ENCODE results near the gene MYORG.

MYORG gene

DNA sequence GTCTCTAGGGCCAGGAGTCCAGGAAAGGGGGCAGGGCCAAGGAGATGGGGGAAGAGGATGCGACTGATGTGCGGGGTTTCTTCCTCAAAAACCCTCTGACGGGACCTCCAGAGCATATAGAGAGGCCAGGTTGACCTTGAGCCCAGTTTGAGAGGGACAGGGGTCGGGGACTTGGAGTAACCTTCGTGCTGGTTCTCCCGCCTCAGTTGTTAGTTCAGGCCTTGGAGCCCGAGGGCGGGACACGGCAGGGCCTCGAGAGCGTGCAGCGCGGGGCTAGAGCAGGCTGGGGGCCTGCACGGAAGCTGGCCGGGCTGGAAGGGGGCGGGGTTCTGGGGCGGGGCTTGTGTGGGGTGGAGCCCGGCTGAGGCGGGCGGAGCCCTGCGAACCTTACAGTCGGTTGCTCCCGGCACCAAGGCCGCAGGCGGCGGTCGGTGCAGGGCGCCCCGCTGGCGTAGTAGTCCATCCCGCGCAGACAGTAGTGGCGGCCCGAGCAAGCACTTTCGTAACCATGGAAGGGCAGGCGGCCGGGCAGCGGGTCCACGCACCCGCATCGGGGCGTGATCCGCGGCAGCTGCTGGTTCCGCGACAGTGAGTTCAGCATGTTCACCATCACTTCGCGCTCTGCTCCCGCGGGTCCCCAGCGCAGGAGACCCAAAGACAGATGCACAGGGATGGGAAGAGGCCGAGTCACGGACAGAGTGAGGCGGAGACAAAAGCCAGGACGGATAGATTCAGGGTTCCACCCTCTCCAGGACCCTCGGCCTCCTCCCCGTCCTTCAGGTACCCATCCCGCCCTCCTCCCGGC, 4.0 kb upstream of the MYORG start:
- DNase-seq (ENCODE audit: low read depth): peak; percentile 73
- H3K4me3 ChIP-seq (replicated peaks; ENCODE audit: low read depth, low read length): peak overlapping the region; percentile 54
- TF ChIP-seq, protein P1, sequence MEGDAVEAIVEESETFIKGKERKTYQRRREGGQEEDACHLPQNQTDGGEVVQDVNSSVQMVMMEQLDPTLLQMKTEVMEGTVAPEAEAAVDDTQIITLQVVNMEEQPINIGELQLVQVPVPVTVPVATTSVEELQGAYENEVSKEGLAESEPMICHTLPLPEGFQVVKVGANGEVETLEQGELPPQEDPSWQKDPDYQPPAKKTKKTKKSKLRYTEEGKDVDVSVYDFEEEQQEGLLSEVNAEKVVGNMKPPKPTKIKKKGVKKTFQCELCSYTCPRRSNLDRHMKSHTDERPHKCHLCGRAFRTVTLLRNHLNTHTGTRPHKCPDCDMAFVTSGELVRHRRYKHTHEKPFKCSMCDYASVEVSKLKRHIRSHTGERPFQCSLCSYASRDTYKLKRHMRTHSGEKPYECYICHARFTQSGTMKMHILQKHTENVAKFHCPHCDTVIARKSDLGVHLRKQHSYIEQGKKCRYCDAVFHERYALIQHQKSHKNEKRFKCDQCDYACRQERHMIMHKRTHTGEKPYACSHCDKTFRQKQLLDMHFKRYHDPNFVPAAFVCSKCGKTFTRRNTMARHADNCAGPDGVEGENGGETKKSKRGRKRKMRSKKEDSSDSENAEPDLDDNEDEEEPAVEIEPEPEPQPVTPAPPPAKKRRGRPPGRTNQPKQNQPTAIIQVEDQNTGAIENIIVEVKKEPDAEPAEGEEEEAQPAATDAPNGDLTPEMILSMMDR (IDR thresholded peaks at IDR 0.05; ENCODE audit: low read length, missing control alignments): no peak

DNA sequence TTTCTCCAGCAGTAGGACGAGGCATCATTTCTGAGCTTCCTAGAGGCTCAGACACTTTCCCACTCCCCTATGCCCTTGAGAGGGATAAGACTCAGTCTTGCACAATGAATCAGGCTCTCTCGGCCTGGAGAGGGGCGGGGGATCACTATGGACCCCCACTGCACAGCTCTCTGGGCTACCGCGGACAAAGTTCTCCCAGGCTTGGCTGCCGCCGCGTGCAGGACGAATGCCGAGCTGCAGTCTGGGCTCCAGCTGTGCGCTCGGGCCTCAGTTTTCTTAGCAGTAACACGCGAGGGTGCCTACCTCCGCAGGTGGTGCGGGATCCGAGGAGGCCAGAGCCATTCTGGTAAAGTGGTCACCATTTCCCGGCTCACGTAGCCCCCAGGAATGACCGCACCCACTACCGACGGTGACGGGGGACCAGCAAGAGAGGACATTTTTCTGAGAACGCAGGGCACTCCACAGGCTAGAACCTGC, 3.4 kb upstream of the MYORG start:
- no peak for DNase-seq (ENCODE audit: low read depth)
- TF ChIP-seq, protein P1 (IDR thresholded peaks at IDR 0.05; ENCODE audit: low read length, missing control alignments): no peak
- peak overlapping the region; percentile 48 for H3K4me3 ChIP-seq (replicated peaks; ENCODE audit: low read depth, low read length)

DNA sequence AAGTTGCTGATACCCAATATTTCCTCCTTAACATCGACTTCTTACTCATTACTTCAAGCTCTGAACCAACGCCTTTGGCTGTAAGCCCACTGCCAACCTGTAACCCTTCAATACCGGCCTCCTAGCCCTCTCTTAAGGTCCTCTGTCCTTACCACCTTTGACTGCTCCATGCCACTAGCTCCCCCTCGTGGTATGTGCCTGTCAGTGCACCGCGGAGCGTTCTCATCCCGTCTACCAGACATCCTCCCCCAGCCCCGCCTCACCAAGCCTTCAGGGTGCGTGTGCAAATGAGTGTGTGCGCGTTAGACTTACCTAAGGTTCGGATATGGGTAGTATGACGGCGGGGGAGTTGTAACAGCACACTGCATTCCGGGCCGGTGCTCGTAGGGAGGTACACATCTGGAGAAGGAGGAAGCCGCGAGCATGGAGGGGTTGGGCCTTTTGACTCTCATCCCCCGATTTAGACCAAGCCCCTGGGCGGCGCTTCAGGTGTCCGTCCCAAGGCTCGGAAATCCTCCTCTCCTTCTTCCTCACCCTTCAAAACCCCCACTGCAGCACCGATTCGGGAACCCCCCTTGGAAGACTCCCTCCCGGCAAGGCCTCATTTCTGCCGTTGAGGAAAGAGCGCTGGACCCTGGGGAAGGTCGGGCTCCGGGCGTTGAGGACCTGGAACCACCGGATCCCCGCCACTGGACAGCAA, 2.8 kb upstream of the MYORG start:
- DNase-seq (ENCODE audit: low read depth): peak; percentile 90
- H3K4me3 ChIP-seq (replicated peaks; ENCODE audit: low read depth, low read length): peak overlapping the region; percentile 48
- TF ChIP-seq, protein P1 (IDR thresholded peaks at IDR 0.05; ENCODE audit: low read length, missing control alignments): peak; percentile 100

DNA sequence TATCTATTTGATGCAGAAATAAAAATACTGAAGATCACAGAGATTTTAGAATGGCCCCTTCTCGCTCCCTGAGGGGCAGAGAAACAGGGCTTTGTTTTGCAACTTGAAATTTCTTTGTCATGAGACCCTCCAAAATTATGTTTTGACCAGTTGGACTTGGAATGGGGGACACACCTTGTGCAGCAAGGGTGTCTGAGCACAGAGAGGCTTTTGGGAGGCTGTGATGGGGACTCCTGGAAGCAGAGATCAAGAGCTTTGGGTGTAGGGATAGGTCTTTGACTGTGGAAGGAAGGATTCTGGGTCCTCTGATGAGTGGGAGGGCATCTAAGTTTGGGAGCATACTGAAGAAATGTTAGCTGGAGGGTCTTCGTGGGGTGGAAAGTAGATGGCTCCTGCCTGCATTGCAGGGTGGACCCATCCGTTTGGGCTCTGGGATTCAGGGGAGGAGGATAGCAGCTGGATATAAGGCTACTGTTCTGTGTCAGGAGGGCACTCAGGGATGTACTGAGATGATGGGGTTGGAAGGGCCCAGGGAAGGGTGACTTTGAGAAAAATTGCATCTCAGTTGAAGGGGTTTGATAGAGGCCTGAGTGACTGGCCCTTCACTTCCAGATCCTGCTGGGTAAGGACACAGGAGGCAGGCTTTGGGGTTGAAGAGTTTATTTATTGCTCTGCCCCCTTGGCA, 1.8 kb upstream of the MYORG start:
- DNase-seq (ENCODE audit: low read depth): no peak
- TF ChIP-seq, protein P1 (IDR thresholded peaks at IDR 0.05; ENCODE audit: low read length, missing control alignments): no peak
- H3K4me3 ChIP-seq (replicated peaks; ENCODE audit: low read depth, low read length): no peak overlapping the region

DNA sequence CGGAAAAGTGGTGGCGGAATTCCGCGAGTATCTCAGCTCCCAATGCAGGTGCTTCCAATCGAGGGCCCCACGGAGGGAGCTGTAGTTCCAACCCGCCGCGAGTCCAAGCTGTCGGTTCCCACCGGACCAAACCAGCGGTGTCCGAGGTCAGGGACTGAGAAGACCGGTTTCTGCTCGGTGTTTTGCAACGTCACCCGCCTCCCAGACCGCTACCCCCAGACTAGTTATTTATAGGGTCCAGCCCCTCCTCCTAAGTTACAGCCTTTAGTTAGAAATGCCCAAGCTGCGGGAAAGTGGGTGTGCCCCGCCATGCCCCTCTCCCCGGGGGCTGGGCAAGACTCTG, 677 bp upstream of the MYORG start:
- H3K4me3 ChIP-seq (replicated peaks; ENCODE audit: low read depth, low read length): peak overlapping the region; percentile 64
- DNase-seq (ENCODE audit: low read depth): no peak
- TF ChIP-seq, protein P1 (IDR thresholded peaks at IDR 0.05; ENCODE audit: low read length, missing control alignments): no peak

DNA sequence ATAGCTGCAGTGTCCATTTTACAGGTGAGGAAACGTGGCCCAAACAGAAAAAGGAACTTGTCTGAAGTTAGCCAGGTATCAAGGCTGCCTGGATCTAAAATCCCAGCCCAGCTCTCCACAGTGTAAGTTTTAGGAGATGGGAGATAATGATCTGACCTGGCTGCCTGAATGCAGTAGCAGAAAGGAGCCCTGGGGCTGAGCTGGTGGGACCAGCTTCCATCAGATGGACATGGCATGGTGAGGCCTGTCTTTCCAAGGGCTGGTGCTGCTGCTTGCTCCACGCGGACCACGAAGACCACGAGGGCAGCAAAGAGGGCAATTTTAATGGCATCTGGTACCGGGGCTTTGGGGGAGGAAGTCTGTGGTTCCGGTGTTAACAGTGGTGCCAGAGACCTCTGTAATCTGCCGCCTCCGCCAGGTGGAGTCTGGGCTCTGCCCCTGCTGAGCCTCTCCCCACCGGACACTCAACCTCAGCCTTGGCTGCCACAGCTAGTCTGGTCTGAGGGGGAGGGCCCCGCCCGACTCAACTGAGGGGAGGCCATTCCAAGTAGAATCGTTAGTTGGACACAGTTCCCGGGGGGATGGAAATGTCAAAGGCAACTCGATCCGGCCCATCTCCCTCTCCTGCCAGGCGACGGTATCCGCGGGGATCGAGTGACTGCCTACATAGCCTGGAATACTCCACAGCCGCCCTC, 650 bp downstream of the MYORG start:
- TF ChIP-seq, protein P1 (IDR thresholded peaks at IDR 0.05; ENCODE audit: low read length, missing control alignments): no peak
- peak overlapping the region; percentile 64 for H3K4me3 ChIP-seq (replicated peaks; ENCODE audit: low read depth, low read length)
- peak; percentile 18 for DNase-seq (ENCODE audit: low read depth)

Data from fibroblast of pulmonary artery (primary cell).